Prostate gland (tissue), 2 donors: Measurements from ENCODE around the gene ACTR1A.

Experiments
- POLR2A ChIP-seq: fragments of 450-650 bp; IDR thresholded peaks from one replicate; pipeline ENCODE4 v1.6.1; 2016; ENCODE audit warnings: antibody characterized with exemption, mild to moderate bottlenecking
- POLR2AphosphoS5 ChIP-seq: sonication (generic); formaldehyde crosslinking; IDR thresholded peaks from one replicate; pipeline ENCODE4 v1.6.1; 2017; ENCODE audit warnings: antibody characterized with exemption
- TF ChIP-seq, protein P1 (sequence below), 4 experiments: fragments of 200-600 bp in 2 of 4; fragments of 450-650 bp in 2 of 4; sonication (generic) in 2 of 4; IDR thresholded peaks; 1 replicate in 3 of 4; 2 replicates in 1 of 4; pipeline ENCODE4 v1.5.1; 2016 to 2019; ENCODE audit warnings: antibody characterized with exemption in 4 of 4, mild to moderate bottlenecking in 2 of 4, moderate library complexity in 2 of 4

DNA sequence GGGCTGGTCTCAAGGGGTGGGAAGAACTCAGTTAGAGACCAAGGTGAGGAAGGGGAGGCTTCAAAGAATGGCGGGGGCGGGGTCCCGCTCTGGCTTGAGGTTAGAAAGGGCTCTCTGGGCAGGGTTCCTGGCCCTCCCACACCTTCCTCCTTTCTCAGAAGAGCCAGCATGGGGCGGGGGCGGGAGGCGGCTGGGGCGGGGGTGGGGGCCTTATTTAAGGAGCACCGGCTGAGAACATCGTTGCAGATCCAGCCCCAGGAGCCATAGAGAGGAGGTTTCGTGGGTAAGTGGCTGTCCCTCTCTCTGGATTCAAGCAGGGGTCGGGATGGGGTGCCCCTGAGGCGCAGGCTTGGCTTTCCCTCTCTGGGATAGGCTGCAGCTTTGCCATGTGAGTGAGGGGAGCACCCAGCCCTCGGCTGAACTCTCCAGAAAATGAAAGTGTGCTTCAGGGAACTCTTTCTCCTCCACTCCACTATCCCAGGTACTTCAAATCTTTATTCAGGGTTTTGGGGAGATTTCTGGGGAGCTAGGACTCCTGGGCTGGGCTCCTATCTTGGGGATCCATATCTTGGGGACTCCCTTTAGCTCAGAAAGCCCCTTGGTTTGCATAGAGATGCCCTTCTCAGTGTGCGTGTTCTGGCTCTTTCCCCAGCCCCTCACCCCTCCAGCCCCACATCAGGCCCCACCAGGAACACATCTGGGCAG is 66.8 kb downstream of the ACTR1A start:
- TF ChIP-seq, protein P1, sequence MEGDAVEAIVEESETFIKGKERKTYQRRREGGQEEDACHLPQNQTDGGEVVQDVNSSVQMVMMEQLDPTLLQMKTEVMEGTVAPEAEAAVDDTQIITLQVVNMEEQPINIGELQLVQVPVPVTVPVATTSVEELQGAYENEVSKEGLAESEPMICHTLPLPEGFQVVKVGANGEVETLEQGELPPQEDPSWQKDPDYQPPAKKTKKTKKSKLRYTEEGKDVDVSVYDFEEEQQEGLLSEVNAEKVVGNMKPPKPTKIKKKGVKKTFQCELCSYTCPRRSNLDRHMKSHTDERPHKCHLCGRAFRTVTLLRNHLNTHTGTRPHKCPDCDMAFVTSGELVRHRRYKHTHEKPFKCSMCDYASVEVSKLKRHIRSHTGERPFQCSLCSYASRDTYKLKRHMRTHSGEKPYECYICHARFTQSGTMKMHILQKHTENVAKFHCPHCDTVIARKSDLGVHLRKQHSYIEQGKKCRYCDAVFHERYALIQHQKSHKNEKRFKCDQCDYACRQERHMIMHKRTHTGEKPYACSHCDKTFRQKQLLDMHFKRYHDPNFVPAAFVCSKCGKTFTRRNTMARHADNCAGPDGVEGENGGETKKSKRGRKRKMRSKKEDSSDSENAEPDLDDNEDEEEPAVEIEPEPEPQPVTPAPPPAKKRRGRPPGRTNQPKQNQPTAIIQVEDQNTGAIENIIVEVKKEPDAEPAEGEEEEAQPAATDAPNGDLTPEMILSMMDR (IDR thresholded peaks at IDR 0.05), result no peak
- TF ChIP-seq POLR2A (no peak), POLR2AphosphoS5 (no peak)
